ENCODE measurements around the gene RGS19. TPM values are rescaled to one million over a fixed set of nuclear protein-coding genes. Genes with fewer than 3 reads are reported as not detected.

Gene RGS19
- total RNA-seq, 1 donor from 2014 or later = 2.0 TPM

DNA sequence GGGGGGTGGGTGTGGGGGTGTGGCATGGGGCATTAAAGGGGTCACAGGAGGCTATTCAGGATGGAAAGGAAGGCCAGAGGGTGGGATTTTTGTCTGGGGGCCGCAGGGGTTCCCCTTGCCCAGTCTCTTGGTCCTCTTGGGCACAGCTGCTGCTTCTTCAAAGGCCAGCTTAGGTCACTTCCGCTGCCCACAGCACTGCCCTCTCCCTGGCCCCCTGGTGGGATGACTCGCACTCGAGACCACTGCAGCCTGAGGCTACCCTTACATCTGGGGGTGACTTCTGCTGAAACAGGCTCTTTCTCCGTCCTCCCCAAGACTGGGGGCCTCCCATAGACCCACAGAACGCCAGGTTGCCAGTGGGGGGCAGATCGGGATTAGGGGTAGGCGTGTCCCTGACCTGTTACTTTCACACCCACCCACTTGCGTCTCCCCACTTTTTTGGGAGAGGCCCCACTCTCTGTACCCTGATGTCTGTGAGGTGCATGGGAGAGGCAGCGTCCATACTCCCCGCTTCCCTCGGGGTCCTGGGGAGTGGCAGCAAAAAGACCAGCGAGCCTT, 3.6 kb upstream of the RGS19 start:
- TF ChIP-seq EZH2 (IDR thresholded peaks at IDR 0.05) (no peak), EZH2phosphoT487 (IDR thresholded peaks at IDR 0.05) (no peak)
- TF ChIP-seq, protein P1, sequence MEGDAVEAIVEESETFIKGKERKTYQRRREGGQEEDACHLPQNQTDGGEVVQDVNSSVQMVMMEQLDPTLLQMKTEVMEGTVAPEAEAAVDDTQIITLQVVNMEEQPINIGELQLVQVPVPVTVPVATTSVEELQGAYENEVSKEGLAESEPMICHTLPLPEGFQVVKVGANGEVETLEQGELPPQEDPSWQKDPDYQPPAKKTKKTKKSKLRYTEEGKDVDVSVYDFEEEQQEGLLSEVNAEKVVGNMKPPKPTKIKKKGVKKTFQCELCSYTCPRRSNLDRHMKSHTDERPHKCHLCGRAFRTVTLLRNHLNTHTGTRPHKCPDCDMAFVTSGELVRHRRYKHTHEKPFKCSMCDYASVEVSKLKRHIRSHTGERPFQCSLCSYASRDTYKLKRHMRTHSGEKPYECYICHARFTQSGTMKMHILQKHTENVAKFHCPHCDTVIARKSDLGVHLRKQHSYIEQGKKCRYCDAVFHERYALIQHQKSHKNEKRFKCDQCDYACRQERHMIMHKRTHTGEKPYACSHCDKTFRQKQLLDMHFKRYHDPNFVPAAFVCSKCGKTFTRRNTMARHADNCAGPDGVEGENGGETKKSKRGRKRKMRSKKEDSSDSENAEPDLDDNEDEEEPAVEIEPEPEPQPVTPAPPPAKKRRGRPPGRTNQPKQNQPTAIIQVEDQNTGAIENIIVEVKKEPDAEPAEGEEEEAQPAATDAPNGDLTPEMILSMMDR (IDR thresholded peaks at IDR 0.05) = no peak

DNA sequence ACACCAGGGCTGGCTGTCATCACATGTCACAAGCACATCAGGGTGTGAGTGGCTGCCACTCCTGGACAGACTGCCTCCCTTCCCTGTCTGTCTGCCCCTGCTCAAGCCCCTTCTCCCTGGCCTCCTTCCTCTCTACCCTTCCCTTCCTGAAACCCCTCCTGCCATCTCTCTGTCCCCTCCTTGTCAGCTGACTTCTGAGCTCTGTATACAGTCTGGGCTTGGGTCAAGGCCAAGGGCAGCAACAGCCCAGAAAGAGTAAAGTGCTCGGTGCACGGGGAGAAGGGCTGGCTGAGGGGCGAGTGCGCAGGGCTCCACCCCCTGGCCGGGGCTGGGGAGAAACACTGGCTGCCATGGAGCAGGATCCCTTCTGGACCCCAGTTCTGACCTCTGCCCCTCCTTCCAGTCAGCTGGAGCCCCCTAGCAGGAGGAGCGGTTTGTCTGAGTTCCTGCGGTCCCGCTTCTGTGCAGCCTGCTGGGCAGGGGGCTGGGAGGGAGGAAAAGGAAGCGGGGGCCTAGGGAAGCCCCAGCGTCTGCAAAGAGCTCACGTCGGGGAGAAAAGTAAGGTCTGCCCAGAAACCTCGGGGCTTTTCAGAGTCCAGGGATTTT, 2.9 kb upstream of the RGS19 start:
- H2AFZ ChIP-seq (replicated peaks) = no peak overlapping the region
- peak; percentile 56 for DNase-seq (ENCODE audit: low spot score)
- peak overlapping the region; percentile 97 for H3K4me2 ChIP-seq
- Mint-ChIP-seq H3K4me1 (peaks cover 41% of the 10 kb centered on the region), H3K27me3 (ENCODE audit: insufficient read depth, low read depth) (peaks cover 22% of the 10 kb centered on the region), H3K9me3 (peaks cover 9% of the 10 kb centered on the region), H3K4me3 (peak overlapping the region; percentile 73), H3K27ac (no peak overlapping the region), H3K36me3 (no peaks in the 10 kb centered on the region)
- no peak overlapping the region for H3K27ac ChIP-seq
- H3F3A ChIP-seq (ENCODE audit: low read depth) = peaks cover 55% of the 10 kb centered on the region
- no peaks in the 10 kb centered on the region for H3K36me3 ChIP-seq
- TF ChIP-seq, protein P1 (IDR thresholded peaks at IDR 0.05) = no peak
- TF ChIP-seq EZH2phosphoT487 (IDR thresholded peaks at IDR 0.05) (peak; percentile 34), EZH2 (IDR thresholded peaks at IDR 0.05) (peak; percentile 48)
- H3K9ac ChIP-seq = no peak overlapping the region
- peaks cover 27% of the 10 kb centered on the region for H3K4me1 ChIP-seq
- peaks cover 78% of the 10 kb centered on the region for H3K27me3 ChIP-seq
- H3K9me3 ChIP-seq (ENCODE audit: low read depth) = no peaks in the 10 kb centered on the region
- H4K20me1 ChIP-seq (ENCODE audit: low read depth) = peaks cover 19% of the 10 kb centered on the region
- H3K79me2 ChIP-seq (ENCODE audit: low read depth) = no peaks in the 10 kb centered on the region
- no peak overlapping the region for H3K4me3 ChIP-seq

More for the DNA sequence above, 3.6 kb upstream of the RGS19 start:
- H3K4me3 ChIP-seq = peak overlapping the region; percentile 61
- Mint-ChIP-seq H3K4me3 (peak overlapping the region; percentile 73), H3K9me3 (peaks cover 12% of the 10 kb centered on the region), H3K4me1 (peaks cover 41% of the 10 kb centered on the region), H3K27me3 (ENCODE audit: insufficient read depth, low read depth) (peaks cover 25% of the 10 kb centered on the region), H3K36me3 (no peaks in the 10 kb centered on the region), H3K27ac (no peak overlapping the region)
- H3F3A ChIP-seq (ENCODE audit: low read depth) = peaks cover 55% of the 10 kb centered on the region
- H3K79me2 ChIP-seq (ENCODE audit: low read depth) = no peaks in the 10 kb centered on the region
- H2AFZ ChIP-seq (replicated peaks) = no peak overlapping the region
- H4K20me1 ChIP-seq (ENCODE audit: low read depth) = peaks cover 19% of the 10 kb centered on the region
- H3K9ac ChIP-seq = no peak overlapping the region
- H3K4me2 ChIP-seq = peak overlapping the region; percentile 97
- peaks cover 27% of the 10 kb centered on the region for H3K4me1 ChIP-seq
- no peaks in the 10 kb centered on the region for H3K9me3 ChIP-seq (ENCODE audit: low read depth)
- H3K27ac ChIP-seq = no peak overlapping the region
- H3K36me3 ChIP-seq = no peaks in the 10 kb centered on the region
- peaks cover 82% of the 10 kb centered on the region for H3K27me3 ChIP-seq
- no peak for DNase-seq (ENCODE audit: low spot score)

DNA sequence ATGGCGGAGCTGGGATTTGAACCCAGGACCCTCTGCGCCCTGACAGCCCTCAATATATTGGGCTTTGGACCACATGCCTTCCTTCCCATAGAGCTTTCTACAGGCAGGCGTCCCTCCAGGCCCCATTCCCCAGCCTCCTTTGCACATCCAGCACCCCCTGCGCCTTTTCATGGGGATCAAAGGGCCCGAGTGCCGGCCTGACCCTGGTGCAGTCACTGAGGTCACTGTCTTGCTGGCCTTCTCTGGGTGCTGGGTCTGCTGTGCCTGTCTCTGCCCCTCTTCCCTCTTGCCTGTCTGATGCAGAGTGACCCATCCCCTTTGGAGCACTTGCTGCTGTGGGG, 2.3 kb upstream of the RGS19 start:
- no peak overlapping the region for H3K4me2 ChIP-seq
- no peak overlapping the region for H3K4me3 ChIP-seq
- Mint-ChIP-seq H3K9me3 (peaks cover 6% of the 10 kb centered on the region), H3K27ac (no peak overlapping the region), H3K4me1 (peaks cover 41% of the 10 kb centered on the region), H3K4me3 (peak overlapping the region; percentile 70), H3K36me3 (no peaks in the 10 kb centered on the region), H3K27me3 (ENCODE audit: insufficient read depth, low read depth) (peaks cover 20% of the 10 kb centered on the region)
- DNase-seq (ENCODE audit: low spot score) = no peak
- peaks cover 75% of the 10 kb centered on the region for H3K27me3 ChIP-seq
- no peaks in the 10 kb centered on the region for H3K36me3 ChIP-seq
- no peaks in the 10 kb centered on the region for H3K9me3 ChIP-seq (ENCODE audit: low read depth)
- H2AFZ ChIP-seq (replicated peaks) = no peak overlapping the region
- no peak overlapping the region for H3K27ac ChIP-seq
- no peaks in the 10 kb centered on the region for H3K79me2 ChIP-seq (ENCODE audit: low read depth)
- H3F3A ChIP-seq (ENCODE audit: low read depth) = peaks cover 55% of the 10 kb centered on the region
- no peak for TF ChIP-seq EZH2phosphoT487 (IDR thresholded peaks at IDR 0.05)
- H3K9ac ChIP-seq = no peak overlapping the region
- peaks cover 27% of the 10 kb centered on the region for H3K4me1 ChIP-seq
- peaks cover 19% of the 10 kb centered on the region for H4K20me1 ChIP-seq (ENCODE audit: low read depth)
